Endothelial cell of umbilical vein (primary cell): ENCODE results near the gene TLE1.
"Not testable (repeated sequence)": the region's sequence is repeated elsewhere in the genome, so short reads cannot be mapped to it uniquely, and the experiment has no call there.

Experiments used
- EZH2 ChIP-seq: IDR thresholded peaks from 2 replicates; pipeline ENCODE4 v1.6.1; 2012; ENCODE audit warnings: borderline replicate concordance, low read depth, mild to moderate bottlenecking, moderate library complexity, low read length, inconsistent platforms; ENCODE audit not compliant: severe bottlenecking
- FOS ChIP-seq: IDR thresholded peaks from 2 replicates; pipeline ENCODE4 v1.6.1; 2011; ENCODE audit warnings: mild to moderate bottlenecking, low read length, moderate library complexity, borderline replicate concordance; ENCODE audit not compliant: insufficient read depth
- MYC ChIP-seq: IDR thresholded peaks from one replicate; pipeline ENCODE4 v1.6.1; 2011; ENCODE audit warnings: mild to moderate bottlenecking, low read depth, low read length
- POLR2A ChIP-seq: IDR thresholded peaks from 2 replicates; pipeline ENCODE4 v1.6.1; 2012; ENCODE audit warnings: low read depth, mild to moderate bottlenecking, control low read depth, low read length
- POLR2AphosphoS5 ChIP-seq: IDR thresholded peaks from 2 replicates; pipeline ENCODE4 v1.6.1; 2012; ENCODE audit warnings: low read depth, mild to moderate bottlenecking, control low read depth, low read length, moderate library complexity; ENCODE audit not compliant: insufficient read depth
- TF ChIP-seq, protein P1 (sequence below), 2 donors: IDR thresholded peaks; 1 replicate in 1 of 2; 2 replicates in 1 of 2; pipeline ENCODE4 v1.5.1; 2011; ENCODE audit warnings: low read length in 2 of 2, mild to moderate bottlenecking in 2 of 2, moderate library complexity in 2 of 2, control low read depth in 1 of 2, inconsistent platforms in 1 of 2, low read depth in 1 of 2; ENCODE audit not compliant: insufficient read depth in 1 of 2; ENCODE audit errors: extremely low read depth in 1 of 2

DNA sequence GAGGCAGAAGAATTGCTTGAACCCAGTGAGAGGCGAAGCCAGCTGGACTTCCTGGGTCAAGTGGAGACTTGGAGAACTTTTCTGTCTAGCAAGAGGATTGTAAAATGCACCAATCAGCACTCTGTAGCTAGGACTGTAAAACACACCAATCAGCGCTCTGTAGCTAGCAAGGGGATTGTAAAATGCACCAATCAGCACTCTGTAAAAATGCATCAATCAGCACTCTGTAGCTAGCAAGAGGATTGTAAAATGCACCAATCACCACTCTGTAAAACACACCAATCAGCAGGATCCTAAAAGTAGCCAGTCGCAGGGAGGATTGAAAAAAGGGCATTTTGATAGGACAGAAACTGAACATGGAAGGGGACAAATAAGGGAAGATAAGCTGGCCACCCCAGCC lies 41.2 kb upstream of the TLE1 start:
- not testable (repeated sequence) for TF ChIP-seq EZH2, POLR2AphosphoS5, FOS, POLR2A, MYC
- TF ChIP-seq, protein P1, sequence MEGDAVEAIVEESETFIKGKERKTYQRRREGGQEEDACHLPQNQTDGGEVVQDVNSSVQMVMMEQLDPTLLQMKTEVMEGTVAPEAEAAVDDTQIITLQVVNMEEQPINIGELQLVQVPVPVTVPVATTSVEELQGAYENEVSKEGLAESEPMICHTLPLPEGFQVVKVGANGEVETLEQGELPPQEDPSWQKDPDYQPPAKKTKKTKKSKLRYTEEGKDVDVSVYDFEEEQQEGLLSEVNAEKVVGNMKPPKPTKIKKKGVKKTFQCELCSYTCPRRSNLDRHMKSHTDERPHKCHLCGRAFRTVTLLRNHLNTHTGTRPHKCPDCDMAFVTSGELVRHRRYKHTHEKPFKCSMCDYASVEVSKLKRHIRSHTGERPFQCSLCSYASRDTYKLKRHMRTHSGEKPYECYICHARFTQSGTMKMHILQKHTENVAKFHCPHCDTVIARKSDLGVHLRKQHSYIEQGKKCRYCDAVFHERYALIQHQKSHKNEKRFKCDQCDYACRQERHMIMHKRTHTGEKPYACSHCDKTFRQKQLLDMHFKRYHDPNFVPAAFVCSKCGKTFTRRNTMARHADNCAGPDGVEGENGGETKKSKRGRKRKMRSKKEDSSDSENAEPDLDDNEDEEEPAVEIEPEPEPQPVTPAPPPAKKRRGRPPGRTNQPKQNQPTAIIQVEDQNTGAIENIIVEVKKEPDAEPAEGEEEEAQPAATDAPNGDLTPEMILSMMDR (IDR thresholded peaks at IDR 0.05; ENCODE audit: extremely low read depth in 1 of 2, insufficient read depth in 1 of 2, low read depth in 1 of 2, low read length in 2 of 2): not testable (repeated sequence)
